ENCODE results near the gene FRMD5. TPM values are rescaled to one million over a fixed set of nuclear protein-coding genes. Genes with fewer than 3 reads are reported as not detected.

The FRMD5 gene
- total RNA-seq, 1 donor from 2014 or later: 69.1 TPM

DNA sequence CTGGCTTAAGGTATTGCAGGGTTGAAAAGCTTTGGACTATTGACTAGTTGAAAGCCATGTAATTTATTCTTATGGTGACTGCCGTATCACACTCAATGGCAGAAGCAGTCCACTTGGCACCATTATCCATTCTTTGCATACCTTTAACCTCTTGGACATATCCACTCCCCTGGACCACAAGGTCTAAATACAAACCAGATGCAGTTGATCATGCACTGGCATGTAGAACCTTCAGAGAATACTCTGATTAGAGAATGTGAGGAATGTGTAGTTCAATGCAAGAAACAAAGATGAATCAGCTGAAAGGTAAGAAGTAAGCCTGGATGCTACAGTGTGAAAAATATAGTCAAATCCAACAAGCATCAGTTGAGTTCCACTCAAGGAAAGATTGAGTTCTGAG lies 93.1 kb downstream of the FRMD5 start:
- no peak for DNase-seq (ENCODE audit: low spot score)
- intact Hi-C loops (cut with DNase I): no loop called here

DNA sequence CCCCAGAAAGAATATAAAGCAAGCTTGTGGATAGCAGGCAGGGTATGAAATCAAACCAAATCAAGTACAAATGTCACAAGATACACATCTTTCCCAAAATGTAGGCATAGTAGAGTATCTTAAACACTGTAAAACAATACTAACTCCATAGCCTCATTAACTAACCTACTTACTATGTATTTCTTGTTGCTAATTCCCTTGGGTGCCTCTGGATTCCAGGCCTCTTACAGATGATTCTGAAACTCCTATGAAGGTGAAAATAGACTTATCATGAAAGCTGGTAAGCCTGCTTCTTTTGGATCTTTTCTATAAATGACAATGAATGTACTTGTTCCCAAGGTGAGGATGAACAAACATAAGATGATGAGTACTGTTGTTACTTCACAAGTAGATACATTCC lies 93.8 kb downstream of the FRMD5 start:
- intact Hi-C loops (cut with DNase I): no loop called here
- no peak for DNase-seq (ENCODE audit: low spot score)

- intact Hi-C loops (cut with DNase I): no loop called here
- no peak for DNase-seq (ENCODE audit: low spot score)
Measured at GRCh38 chr15:44099671-44100070, 95.4 kb downstream of the FRMD5 start.

GRCh38 chr15:44097552-44097951 lies 97.5 kb downstream of the FRMD5 start:
- intact Hi-C loops (cut with DNase I): no loop called here
- no peak for DNase-seq (ENCODE audit: low spot score)

GRCh38 chr15:44096596-44096995 lies 98.5 kb downstream of the FRMD5 start:
- intact Hi-C loops (cut with DNase I): no loop called here
- no peak for DNase-seq (ENCODE audit: low spot score)

GRCh38 chr15:44094781-44095180 lies 100.3 kb downstream of the FRMD5 start:
- intact Hi-C loops (cut with DNase I): no loop called here
- DNase-seq (ENCODE audit: low spot score): no peak

GRCh38 chr15:44093836-44094235 lies 101.2 kb downstream of the FRMD5 start:
- intact Hi-C loops (cut with DNase I): no loop called here
- DNase-seq (ENCODE audit: low spot score): no peak

DNA sequence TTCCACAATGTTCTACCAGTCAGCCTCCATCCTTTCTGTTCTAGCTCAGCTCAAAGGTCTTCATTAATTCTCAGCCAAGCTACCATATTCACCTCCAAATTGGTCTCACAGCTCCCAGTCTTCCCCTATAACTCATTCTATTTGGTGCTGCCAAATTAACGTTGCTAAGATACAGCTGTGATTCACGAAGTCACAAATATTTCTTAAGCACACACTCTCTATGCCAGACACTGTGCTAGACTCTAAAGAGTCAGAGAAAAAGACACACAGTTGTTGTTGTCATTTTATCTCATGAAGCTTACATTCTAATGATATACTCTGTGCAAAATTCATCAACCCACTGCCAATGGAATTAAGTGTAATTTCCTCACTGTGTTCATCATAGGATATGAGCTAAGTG lies 102.8 kb downstream of the FRMD5 start:
- intact Hi-C loops (cut with DNase I): no loop called here
- DNase-seq (ENCODE audit: low spot score): no peak

DNA sequence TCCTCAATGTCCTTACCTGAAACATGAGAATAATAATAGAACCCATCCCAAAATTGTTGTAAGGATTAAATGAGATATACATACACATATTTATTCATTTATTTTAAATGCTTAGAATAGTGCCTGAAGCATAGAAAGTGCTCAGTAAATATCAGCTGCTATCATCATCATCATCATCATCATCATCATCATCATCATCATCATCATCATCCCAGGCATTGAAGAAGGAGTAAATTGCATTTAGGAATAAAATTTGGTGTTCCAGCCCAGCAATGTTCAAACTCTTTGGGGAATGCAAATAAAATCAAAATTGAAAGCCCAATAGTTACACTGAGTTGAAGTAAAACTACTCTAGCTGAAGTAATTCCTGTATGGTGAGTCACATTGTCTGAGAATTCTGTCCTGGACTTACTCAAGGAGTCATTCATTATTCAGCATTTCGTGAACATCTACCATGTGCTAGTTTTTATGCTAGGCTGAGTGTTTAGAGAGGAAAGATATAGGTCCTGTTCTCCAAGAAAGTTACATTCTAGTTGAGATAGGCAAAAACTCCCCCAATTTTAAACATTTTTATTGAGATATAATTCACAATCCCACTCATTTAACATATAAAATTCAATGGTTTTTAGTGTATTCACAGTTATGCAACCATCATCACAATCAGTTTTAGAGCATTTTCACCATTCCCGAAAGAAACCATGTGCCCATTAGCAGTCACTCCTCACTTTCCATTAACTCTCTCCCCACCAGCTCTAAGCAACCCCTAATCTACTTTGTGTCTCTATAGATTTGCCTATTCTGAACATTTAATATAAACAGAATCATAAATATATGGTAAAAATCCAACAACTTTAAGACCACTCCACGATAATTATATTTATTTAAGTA lies 107.2 kb downstream of the FRMD5 start:
- DNase-seq (ENCODE audit: low spot score): no peak
- intact Hi-C loops (cut with DNase I): no loop called here

DNA sequence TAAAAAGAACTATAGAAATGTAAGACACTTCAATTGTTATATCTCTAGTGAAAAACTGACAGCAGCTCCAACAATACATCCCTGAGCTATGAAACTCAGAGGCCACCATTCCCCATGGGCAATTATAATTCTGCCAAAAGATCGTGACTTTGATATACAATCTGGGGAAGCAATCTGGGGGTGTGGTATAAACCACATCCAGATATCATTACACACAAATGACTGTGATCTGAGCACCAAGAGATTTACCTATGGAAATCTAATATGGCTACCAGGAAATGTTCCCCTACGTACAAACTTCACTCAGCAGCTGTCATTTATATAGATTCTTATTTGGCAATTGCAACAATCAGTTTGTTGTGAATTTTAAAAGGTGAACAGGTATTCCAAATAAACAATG lies 110.3 kb downstream of the FRMD5 start:
- no peak for DNase-seq (ENCODE audit: low spot score)

DNA sequence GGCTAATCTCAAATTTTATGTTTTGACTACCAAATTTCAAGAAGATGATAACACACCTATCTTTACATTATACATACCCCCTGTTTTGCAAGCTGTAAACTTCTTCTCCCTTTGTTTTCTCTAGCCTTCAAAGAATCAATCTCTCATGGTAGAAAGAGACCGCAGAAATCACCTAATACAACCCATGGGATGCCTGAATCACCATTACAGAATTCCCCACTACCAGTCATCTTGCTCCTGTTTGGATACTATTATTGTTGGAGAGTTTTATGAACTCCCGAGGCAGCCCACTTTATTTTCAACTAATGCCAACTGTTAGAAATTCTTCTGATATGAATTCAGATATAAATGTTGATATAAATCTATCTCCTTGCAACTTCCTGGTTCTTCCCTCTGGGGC lies 110.9 kb downstream of the FRMD5 start:
- intact Hi-C loops (cut with DNase I): no loop called here
- no peak for DNase-seq (ENCODE audit: low spot score)

More for the DNA sequence above, 110.3 kb downstream of the FRMD5 start:
- intact Hi-C loops (cut with DNase I): no loop called here

DNA sequence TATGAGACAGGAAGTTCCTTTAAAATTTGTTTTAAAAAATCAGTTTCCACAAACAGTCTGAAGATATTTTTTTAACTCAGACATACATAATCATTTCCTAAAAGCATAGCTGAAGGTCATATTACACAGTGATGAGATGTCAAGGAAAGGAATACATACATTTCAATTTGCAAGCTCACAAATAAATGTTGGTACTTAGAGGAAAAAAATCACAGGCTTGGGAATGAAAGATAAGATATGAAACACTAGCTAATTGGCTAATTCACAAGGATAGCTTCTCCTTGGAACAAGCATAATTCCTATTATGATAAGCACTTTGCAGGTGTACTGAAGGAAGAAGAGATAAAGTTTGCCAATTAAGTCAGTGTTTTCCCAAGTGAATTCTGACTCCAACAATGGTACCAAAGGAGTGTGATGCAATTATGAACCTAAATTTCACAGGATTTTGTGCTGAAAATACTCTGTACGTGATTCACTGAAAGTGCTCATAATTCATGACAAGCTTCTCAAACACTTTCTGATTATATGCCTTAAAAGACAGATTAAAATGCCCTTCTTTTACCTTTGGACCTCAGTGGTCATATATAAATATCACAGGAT lies 112.4 kb downstream of the FRMD5 start:
- intact Hi-C loops (cut with DNase I): no loop called here
- DNase-seq (ENCODE audit: low spot score): no peak

DNA sequence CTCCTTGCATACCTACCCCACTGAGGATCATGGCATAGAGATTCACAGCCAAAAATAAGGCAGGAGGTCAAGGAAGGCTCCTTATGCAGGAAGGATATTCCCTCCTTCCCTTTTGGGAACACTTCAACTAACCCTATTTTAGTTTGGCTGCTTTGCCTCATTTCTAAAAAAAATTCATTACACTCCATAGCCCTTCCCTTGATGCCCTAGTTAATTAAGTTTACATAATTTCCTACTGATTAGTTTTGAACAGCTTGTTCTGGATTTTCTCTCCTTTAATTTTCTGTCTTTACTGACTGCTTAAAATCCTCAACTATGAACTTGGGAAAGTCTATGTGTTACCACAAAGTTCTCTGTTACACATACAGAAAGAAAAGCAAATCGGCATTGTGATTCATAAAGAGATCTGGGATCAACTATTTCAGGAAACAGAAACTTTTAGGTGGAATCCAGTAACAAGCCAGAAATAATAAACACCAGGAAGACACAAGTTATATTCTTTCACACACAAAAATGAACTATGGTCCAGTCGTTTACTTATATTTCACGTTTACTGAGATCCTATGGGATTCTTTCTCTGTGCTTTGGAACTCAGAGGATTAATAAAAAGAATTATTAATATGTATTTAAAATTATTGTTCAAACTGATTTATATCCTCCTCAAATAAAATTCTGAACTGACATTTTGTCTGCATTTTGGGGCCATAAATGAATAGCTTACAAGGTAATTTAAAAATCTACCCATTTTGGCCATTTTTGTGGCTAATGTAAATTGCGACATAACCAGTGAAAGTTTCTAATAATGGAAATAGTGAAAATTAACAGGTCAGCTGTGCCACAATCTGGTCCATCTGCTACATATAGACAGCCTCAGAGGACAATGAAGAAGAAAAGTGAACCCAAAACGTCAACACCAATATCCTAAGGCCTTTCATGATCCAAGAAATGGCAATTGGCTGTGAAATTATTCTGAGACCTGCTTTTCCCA lies 113.8 kb downstream of the FRMD5 start:
- intact Hi-C loops (cut with DNase I): no loop called here
- DNase-seq (ENCODE audit: low spot score): no peak

- no peak for DNase-seq (ENCODE audit: low spot score)
- intact Hi-C loops (cut with DNase I): no loop called here
Measured at GRCh38 chr15:44075535-44075934, 119.5 kb downstream of the FRMD5 start.

GRCh38 chr15:44069489-44069888 lies 125.6 kb downstream of the FRMD5 start:
- no peak for DNase-seq (ENCODE audit: low spot score)
- intact Hi-C loops (cut with DNase I): loop anchor here (5.0 kb wide), 1 partner anchor 197 kb away; no protein-coding TSS in a partner anchor

GRCh38 chr15:44068347-44068746 lies 126.7 kb downstream of the FRMD5 start:
- no peak for DNase-seq (ENCODE audit: low spot score)
- intact Hi-C loops (cut with DNase I): loop anchor here (5.0 kb wide), 1 partner anchor 196 kb away; no protein-coding TSS in a partner anchor

DNA sequence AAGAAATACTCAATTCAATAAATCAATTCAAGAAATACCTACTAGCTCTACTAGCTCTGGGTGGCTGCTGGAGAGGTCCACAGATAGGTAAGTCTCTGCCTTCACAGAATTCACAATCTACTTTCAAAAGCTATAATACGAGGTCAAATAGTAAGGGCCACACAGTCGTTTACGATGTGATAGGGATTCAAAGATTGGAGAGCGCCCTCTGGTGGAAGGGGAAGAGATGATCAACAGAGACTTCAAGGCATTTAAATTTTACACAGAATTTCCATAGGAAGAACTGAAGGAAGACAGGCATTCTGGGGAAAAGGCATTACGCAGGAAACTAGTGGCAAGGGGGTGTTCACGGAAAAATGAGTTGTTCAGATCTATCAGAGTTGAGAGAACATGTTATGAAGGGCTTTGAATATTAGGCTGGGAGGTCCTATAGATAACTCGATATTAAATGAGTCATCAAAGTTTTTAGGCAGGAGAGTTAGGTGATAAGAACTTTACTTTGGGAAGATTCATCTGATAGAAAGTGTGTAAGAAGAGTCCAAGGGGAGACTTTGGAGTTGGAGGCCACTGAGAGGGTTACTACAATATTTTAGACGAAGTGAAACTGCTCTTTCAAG lies 128.8 kb downstream of the FRMD5 start:
- intact Hi-C loops (cut with DNase I): loop anchor here (1.0 to 5.0 kb wide), 2 partner anchors 163 to 194 kb away; no protein-coding TSS in a partner anchor
- no peak for DNase-seq (ENCODE audit: low spot score)

DNA sequence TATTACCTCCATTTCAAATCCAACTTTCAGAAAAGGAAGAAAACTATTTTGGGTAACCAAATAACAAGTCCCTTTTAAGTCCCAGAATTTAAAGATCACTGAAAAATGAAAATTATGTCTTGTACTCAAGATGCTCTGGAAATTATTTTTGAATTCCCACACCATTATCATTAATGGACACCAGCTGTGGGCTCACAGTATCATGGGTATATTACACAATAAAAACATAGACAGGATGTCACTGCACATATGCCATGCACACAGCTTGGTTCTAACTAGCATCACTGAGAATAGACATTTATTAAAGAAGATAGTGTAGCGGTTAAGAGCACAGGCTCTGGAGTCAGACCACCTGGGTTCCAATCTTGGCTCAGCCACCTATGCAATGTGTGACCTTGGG lies 130.4 kb downstream of the FRMD5 start:
- no peak for DNase-seq (ENCODE audit: low spot score)
- intact Hi-C loops (cut with DNase I): loop anchor here (5.0 kb wide), 1 partner anchor 192 kb away; no protein-coding TSS in a partner anchor

- no peak for DNase-seq (ENCODE audit: low spot score)
- intact Hi-C loops (cut with DNase I): no loop called here
Measured at GRCh38 chr15:44058126-44058525, 136.9 kb downstream of the FRMD5 start.

Data from cardiac septum (tissue), 1 donor.